OCI-LY7 (cell line): ENCODE data around the gene PANX3. TPM values are rescaled to one million over a fixed set of nuclear protein-coding genes. Genes with fewer than 3 reads are reported as not detected.

Experiments
- BruUV-seq: library from RNA; stranded (reverse); fragments of 400-500 nt; replicated peaks from 2 replicates; lab custom pipeline; 2021; lab: Mats Ljungman, UMichigan
- CTCF ChIA-PET: fragments of 300-600 bp; sonication (Branson Sonifier 250); formaldehyde crosslinking; loops from one replicate; lab custom pipeline; 2022; ENCODE audit warnings: antibody characterized with exemption; ENCODE audit not compliant: unreplicated experiment; lab: Charles Lee
- POLR2A ChIA-PET: fragments of 300-600 bp; sonication (Branson Sonifier 250); formaldehyde crosslinking; loops from one replicate; lab custom pipeline; 2022; ENCODE audit warnings: antibody characterized with exemption; lab: Charles Lee
- DNase-seq: peaks from one replicate; pipeline ENCODE4 v3.0.0-alpha.2; 2015; ENCODE audit warnings: low spot score
- H2AFZ ChIP-seq: fragments of 200-600 bp; sonication (generic), shearing (Covaris generic); 2 replicates; pipeline ENCODE4 v1.6.1; 2014; ENCODE audit warnings: mild to moderate bottlenecking, antibody characterized with exemption, low read length, moderate library complexity
- H3K27ac ChIP-seq: fragments of 200-600 bp; sonication (generic); 2 replicates; pipeline ENCODE4 v1.5.1; 2014; ENCODE audit warnings: mixed run types, low read depth, mild to moderate bottlenecking, moderate library complexity, low read length, inconsistent platforms; ENCODE audit not compliant: poor library complexity, severe bottlenecking
- H3K36me3 ChIP-seq: fragments of 200-600 bp; sonication (generic); 2 replicates; pipeline ENCODE4 v1.6.1; 2014; ENCODE audit warnings: mild to moderate bottlenecking, antibody characterized with exemption, low read length, moderate library complexity, mixed read lengths; ENCODE audit not compliant: insufficient read depth
- H3K4me1 ChIP-seq: fragments of 200-600 bp; sonication (generic); 2 replicates; pipeline ENCODE4 v1.5.1; 2014; ENCODE audit warnings: mild to moderate bottlenecking, low read length; ENCODE audit not compliant: insufficient read depth, poor library complexity, severe bottlenecking
- H3K4me2 ChIP-seq: fragments of 200-600 bp; sonication (generic); 2 replicates; pipeline ENCODE4 v1.6.1; 2014; ENCODE audit warnings: mild to moderate bottlenecking, low read length
- H3K4me3 ChIP-seq: fragments of 200-600 bp; sonication (generic); 2 replicates; pipeline ENCODE4 v1.5.1; 2014; ENCODE audit warnings: mild to moderate bottlenecking, low read depth, low read length; ENCODE audit not compliant: poor library complexity, severe bottlenecking
- H3K79me2 ChIP-seq: fragments of 200-600 bp; sonication (generic); 2 replicates; pipeline ENCODE4 v1.6.1; 2016; ENCODE audit warnings: low read depth, mild to moderate bottlenecking, low read length, moderate library complexity, mixed read lengths; ENCODE audit not compliant: insufficient read depth
- H3K9me2 ChIP-seq: fragments of 200-600 bp; sonication (generic); 2 replicates; pipeline ENCODE4 v1.6.1; 2016; ENCODE audit warnings: mild to moderate bottlenecking, low read length, mixed read lengths; ENCODE audit not compliant: insufficient read depth
- H3K9me3 ChIP-seq: fragments of 200-600 bp; sonication (generic); 2 replicates; pipeline ENCODE4 v1.6.1; 2014; ENCODE audit warnings: mild to moderate bottlenecking, mixed run types, low read length, mixed read lengths
- H4K20me1 ChIP-seq: fragments of 200-600 bp; sonication (generic); 2 replicates; pipeline ENCODE4 v1.6.1; 2014; ENCODE audit warnings: mild to moderate bottlenecking, antibody characterized with exemption, low read length, moderate library complexity, mixed read lengths; ENCODE audit not compliant: insufficient read depth
- EZH2phosphoT487 ChIP-seq: fragments of 200-600 bp; sonication (generic); IDR thresholded peaks from 2 replicates; pipeline ENCODE4 v1.6.1; 2018; ENCODE audit warnings: low read depth, borderline replicate concordance, mild to moderate bottlenecking, mixed run types, antibody characterized with exemption, low read length, moderate library complexity, mixed read lengths
- intact Hi-C: fragments of 100-400 bp; cut with micrococcal nuclease; formaldehyde crosslinking; loops from one replicate; pipeline ENCODE4 v1.10.0; 2022; ENCODE audit not compliant: unreplicated experiment
- total RNA-seq, 2 experiments: library from RNA; depleted of rRNA in 1 of 2; stranded (reverse); fragments of >200 nt in 1 of 2; shearing (Covaris generic) in 1 of 2; gene quantifications; 2 replicates each; pipeline ENCODE4 v1.2.3, GENCODE V29; 2014 to 2022
- TF ChIP-seq, protein P1 (sequence below): fragments of 200-600 bp; sonication (generic); conservative IDR thresholded peaks from 2 replicates; pipeline ENCODE4 v1.5.1; 2014; ENCODE audit warnings: mild to moderate bottlenecking, antibody characterized with exemption, low read length, moderate library complexity, mixed read lengths

Gene PANX3
- total RNA-seq, 2 experiments from 2014 or later = not detected

DNA sequence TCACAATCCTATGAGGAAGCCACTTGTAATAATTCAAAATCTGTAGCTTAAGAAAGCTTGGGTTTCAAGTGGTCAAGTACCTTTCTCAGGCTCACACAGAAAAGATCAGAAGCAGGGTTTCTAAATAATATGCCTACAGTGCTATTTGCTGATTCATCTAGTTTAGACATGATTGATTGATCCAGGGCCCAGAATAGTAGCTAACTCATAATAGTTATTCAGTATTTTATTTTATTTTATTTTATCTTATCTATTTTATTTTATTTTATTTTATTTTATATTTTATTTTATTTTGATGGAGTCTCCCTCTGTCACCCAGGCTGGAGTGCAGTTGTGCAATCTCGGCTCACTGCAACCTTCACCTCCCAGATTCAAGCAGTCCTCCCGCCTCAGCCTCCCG lies 15.9 kb upstream of the PANX3 start:
- CTCF ChIA-PET = no interaction called here

DNA sequence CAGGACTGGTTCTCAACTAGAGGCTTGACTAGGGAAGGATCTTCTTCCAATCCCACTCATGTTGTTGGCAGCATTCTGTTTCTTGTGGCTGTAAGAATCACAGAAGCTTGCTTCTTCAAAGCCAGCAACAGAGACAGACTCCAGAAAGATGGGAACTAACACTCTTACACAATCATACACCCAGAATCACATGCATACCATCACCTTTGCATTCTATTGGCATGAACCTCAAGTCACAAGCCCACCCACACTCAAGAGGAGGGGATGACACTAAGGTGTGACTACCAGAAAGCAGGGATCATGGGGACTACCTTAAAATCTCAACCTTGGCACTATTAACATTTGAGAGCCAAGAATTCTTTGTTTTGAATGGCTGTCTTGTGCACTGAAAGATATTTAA lies 13.6 kb upstream of the PANX3 start:
- POLR2A ChIA-PET = no interaction called here
- H4K20me1 ChIP-seq = no peaks in the 10 kb centered on the region
- no peaks in the 10 kb centered on the region for H3K4me1 ChIP-seq
- no peak overlapping the region for H3K4me2 ChIP-seq
- H3K36me3 ChIP-seq = no peaks in the 10 kb centered on the region
- H3K9me2 ChIP-seq = no peaks in the 10 kb centered on the region
- H3K9me3 ChIP-seq = no peaks in the 10 kb centered on the region
- no peak overlapping the region for H3K27ac ChIP-seq
- no peak overlapping the region for H3K4me3 ChIP-seq
- no TSS peak for BruUV-seq
- no peak overlapping the region for H2AFZ ChIP-seq
- no peak for DNase-seq
- TF ChIP-seq, protein P1, sequence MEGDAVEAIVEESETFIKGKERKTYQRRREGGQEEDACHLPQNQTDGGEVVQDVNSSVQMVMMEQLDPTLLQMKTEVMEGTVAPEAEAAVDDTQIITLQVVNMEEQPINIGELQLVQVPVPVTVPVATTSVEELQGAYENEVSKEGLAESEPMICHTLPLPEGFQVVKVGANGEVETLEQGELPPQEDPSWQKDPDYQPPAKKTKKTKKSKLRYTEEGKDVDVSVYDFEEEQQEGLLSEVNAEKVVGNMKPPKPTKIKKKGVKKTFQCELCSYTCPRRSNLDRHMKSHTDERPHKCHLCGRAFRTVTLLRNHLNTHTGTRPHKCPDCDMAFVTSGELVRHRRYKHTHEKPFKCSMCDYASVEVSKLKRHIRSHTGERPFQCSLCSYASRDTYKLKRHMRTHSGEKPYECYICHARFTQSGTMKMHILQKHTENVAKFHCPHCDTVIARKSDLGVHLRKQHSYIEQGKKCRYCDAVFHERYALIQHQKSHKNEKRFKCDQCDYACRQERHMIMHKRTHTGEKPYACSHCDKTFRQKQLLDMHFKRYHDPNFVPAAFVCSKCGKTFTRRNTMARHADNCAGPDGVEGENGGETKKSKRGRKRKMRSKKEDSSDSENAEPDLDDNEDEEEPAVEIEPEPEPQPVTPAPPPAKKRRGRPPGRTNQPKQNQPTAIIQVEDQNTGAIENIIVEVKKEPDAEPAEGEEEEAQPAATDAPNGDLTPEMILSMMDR = no peak
- TF ChIP-seq EZH2phosphoT487 = no peak
- CTCF ChIA-PET = no interaction called here
- H3K79me2 ChIP-seq = no peaks in the 10 kb centered on the region
- intact Hi-C loops = no loop called here

More for the DNA sequence above, 15.9 kb upstream of the PANX3 start:
- no peaks in the 10 kb centered on the region for H3K79me2 ChIP-seq
- H3K9me3 ChIP-seq = no peaks in the 10 kb centered on the region
- no TSS peak for BruUV-seq
- H2AFZ ChIP-seq = no peak overlapping the region
- no peak overlapping the region for H3K4me3 ChIP-seq
- no peak overlapping the region for H3K4me2 ChIP-seq
- no peaks in the 10 kb centered on the region for H3K9me2 ChIP-seq
- TF ChIP-seq EZH2phosphoT487 = no peak
- TF ChIP-seq, protein P1 = no peak
- H3K27ac ChIP-seq = no peak overlapping the region
- POLR2A ChIA-PET = no interaction called here
- no peak for DNase-seq
- H3K4me1 ChIP-seq = no peaks in the 10 kb centered on the region
- no peaks in the 10 kb centered on the region for H3K36me3 ChIP-seq
- intact Hi-C loops = no loop called here
- H4K20me1 ChIP-seq = no peaks in the 10 kb centered on the region

DNA sequence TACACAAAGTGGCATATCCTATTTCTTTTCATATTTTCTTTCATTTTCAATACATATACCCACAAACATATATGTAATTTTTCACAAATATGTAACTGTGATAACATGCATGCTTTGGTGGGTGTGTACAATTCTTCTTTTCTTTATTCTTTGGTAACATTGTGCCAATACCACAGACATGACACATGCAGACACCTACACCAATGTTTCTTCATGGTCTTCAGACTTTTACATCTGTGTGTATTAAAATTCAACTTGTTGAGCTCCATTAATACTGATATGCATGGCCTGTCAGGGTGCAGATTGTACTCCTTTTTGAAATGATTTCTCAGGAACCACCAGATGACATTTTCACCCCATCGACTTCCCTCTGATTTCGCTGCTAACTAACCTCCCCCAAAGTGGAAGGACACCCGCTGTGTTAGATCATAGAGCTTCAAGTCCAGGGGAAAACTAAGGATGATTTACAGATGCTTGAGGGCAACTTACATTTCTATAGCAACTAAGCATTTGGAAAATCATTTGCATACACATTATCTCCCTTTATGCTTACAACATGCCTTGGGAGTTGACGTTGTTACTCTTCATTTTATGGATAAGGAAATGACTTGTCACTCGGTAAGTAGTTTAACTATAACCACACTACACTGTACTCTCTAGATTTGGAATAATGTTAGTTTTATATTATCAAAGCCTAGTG lies 10.5 kb upstream of the PANX3 start:
- intact Hi-C loops = no loop called here
- no peak overlapping the region for H3K4me3 ChIP-seq
- CTCF ChIA-PET = no interaction called here
- H3K79me2 ChIP-seq = no peaks in the 10 kb centered on the region
- no peaks in the 10 kb centered on the region for H3K4me1 ChIP-seq
- H3K36me3 ChIP-seq = no peaks in the 10 kb centered on the region
- POLR2A ChIA-PET = no interaction called here
- no peaks in the 10 kb centered on the region for H3K9me2 ChIP-seq
- no peak overlapping the region for H3K27ac ChIP-seq
- no peak overlapping the region for H3K4me2 ChIP-seq
- H4K20me1 ChIP-seq = no peaks in the 10 kb centered on the region
- no peak for TF ChIP-seq EZH2phosphoT487
- TF ChIP-seq, protein P1 = no peak
- H3K9me3 ChIP-seq = no peaks in the 10 kb centered on the region
- BruUV-seq = no TSS peak
- DNase-seq = no peak
- no peak overlapping the region for H2AFZ ChIP-seq
